Neural progenitor cell (in vitro differentiated cells): ENCODE results near the gene BMP3. TPM values are rescaled to one million over a fixed set of nuclear protein-coding genes. Genes with fewer than 3 reads are reported as not detected.

Experiments used
- DNase-seq: peaks from one replicate; pipeline ENCODE4 v3.0.0-alpha.2; 2016; ENCODE audit warnings: low spot score
- H2AFZ ChIP-seq: fragments of 200-600 bp; sonication (generic); replicated peaks from 2 replicates; pipeline ENCODE4 v1.6.1; 2016; ENCODE audit warnings: antibody characterized with exemption
- H3F3A ChIP-seq: fragments of 200-600 bp; sonication (generic); 2 replicates; pipeline ENCODE4 v1.6.1; 2016; ENCODE audit warnings: antibody characterized with exemption, low read depth
- H3K27ac ChIP-seq: fragments of 200-600 bp; sonication (generic); 2 replicates; pipeline ENCODE4 v1.5.1; 2016; ENCODE audit warnings: mild to moderate bottlenecking
- H3K27me3 ChIP-seq: fragments of 200-600 bp; sonication (generic); 2 replicates; pipeline ENCODE4 v1.6.1; 2016; ENCODE audit warnings: mild to moderate bottlenecking, moderate library complexity
- H3K36me3 ChIP-seq: fragments of 200-600 bp; sonication (generic); 2 replicates; pipeline ENCODE4 v1.5.1; 2016
- H3K4me1 ChIP-seq: fragments of 200-600 bp; sonication (generic); 2 replicates; pipeline ENCODE4 v1.6.1; 2016; ENCODE audit warnings: mixed run types
- H3K4me2 ChIP-seq: fragments of 200-600 bp; sonication (generic); 2 replicates; pipeline ENCODE4 v1.6.1; 2016
- H3K4me3 ChIP-seq: fragments of 200-600 bp; sonication (generic); 2 replicates; pipeline ENCODE4 v1.5.1; 2016
- H3K79me2 ChIP-seq: fragments of 200-600 bp; sonication (generic); 2 replicates; pipeline ENCODE4 v1.6.1; 2016; ENCODE audit warnings: low read depth
- H3K9ac ChIP-seq: fragments of 200-600 bp; sonication (generic); 2 replicates; pipeline ENCODE4 v1.6.1; 2016
- H3K9me3 ChIP-seq: fragments of 200-600 bp; sonication (generic); 2 replicates; pipeline ENCODE4 v1.5.1; 2016; ENCODE audit warnings: low read depth
- H4K20me1 ChIP-seq: fragments of 200-600 bp; sonication (generic); 2 replicates; pipeline ENCODE4 v1.6.1; 2016; ENCODE audit warnings: low read depth
- H3K27ac Mint-ChIP-seq: 3 replicates; pipeline ENCODE4 v1.8.0; 2021; ENCODE audit warnings: mixed read lengths
- H3K27me3 Mint-ChIP-seq: 2 replicates; pipeline ENCODE4 v1.8.0; 2022; ENCODE audit warnings: low read depth, mild to moderate bottlenecking, inconsistent platforms, moderate library complexity, mixed read lengths; ENCODE audit not compliant: insufficient read depth
- H3K36me3 Mint-ChIP-seq: 3 replicates; pipeline ENCODE4 v1.8.0; 2021; ENCODE audit warnings: mixed read lengths
- H3K4me1 Mint-ChIP-seq: 3 replicates; pipeline ENCODE4 v1.8.0; 2021; ENCODE audit warnings: mixed read lengths
- H3K4me3 Mint-ChIP-seq: 3 replicates; pipeline ENCODE4 v1.8.0; 2021; ENCODE audit warnings: mild to moderate bottlenecking, moderate library complexity, mixed read lengths
- H3K9me3 Mint-ChIP-seq: 3 replicates; pipeline ENCODE4 v1.8.0; 2020; ENCODE audit warnings: mixed read lengths
- EZH2 ChIP-seq: fragments of 200-600 bp; sonication (generic); IDR thresholded peaks from 2 replicates; pipeline ENCODE4 v1.6.1; 2017; ENCODE audit warnings: antibody characterized with exemption, mild to moderate bottlenecking, moderate library complexity
- EZH2phosphoT487 ChIP-seq: fragments of 200-600 bp; sonication (generic); IDR thresholded peaks from 2 replicates; pipeline ENCODE4 v1.6.1; 2017; ENCODE audit warnings: antibody characterized with exemption
- total RNA-seq: library from RNA; depleted of rRNA; stranded (reverse); fragments of >200 nt; gene quantifications from 2 replicates; pipeline ENCODE4 v1.2.3, GENCODE V29; 2015; ENCODE audit warnings: low replicate concordance
- TF ChIP-seq, protein P1 (sequence below): fragments of 200-600 bp; sonication (generic); IDR thresholded peaks from 2 replicates; pipeline ENCODE4 v1.5.1; 2017; ENCODE audit warnings: antibody characterized with exemption, mild to moderate bottlenecking

Gene BMP3
- total RNA-seq, 1 donor from 2014 or later = not detected

DNA sequence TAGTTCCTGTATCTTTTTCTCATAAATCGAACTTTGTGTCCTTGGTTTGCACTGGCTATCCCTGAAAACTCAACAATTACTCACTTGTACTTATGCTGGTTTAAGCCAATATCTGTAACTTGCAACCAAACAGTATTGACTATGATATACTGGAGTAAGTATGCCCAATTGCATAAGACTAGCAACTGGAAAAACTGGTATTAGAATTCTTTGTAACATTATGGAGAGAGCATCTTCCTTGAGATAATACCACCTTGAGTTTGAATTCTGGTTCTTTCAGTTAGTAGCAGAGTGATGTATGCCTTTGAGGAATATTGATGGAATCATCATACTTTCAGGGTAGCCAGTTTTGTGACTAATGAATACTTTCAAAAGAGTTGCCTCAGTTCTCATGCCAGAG lies 28.1 kb downstream of the BMP3 start:
- Histone ChIP-seq H3F3A (no peaks in the 10 kb centered on the region), H3K4me1 (no peaks in the 10 kb centered on the region), H3K9me3 (no peaks in the 10 kb centered on the region), H3K36me3 (no peaks in the 10 kb centered on the region), H3K27me3 (peaks cover 19% of the 10 kb centered on the region), H3K4me2 (no peak overlapping the region), H3K9ac (no peak overlapping the region), H2AFZ (no peak overlapping the region), H3K4me3 (no peak overlapping the region), H4K20me1 (no peaks in the 10 kb centered on the region), H3K27ac (no peak overlapping the region), H3K79me2 (no peaks in the 10 kb centered on the region)
- H3K36me3 Mint-ChIP-seq = no peaks in the 10 kb centered on the region
- no peak overlapping the region for H3K27ac Mint-ChIP-seq
- TF ChIP-seq, protein P1, sequence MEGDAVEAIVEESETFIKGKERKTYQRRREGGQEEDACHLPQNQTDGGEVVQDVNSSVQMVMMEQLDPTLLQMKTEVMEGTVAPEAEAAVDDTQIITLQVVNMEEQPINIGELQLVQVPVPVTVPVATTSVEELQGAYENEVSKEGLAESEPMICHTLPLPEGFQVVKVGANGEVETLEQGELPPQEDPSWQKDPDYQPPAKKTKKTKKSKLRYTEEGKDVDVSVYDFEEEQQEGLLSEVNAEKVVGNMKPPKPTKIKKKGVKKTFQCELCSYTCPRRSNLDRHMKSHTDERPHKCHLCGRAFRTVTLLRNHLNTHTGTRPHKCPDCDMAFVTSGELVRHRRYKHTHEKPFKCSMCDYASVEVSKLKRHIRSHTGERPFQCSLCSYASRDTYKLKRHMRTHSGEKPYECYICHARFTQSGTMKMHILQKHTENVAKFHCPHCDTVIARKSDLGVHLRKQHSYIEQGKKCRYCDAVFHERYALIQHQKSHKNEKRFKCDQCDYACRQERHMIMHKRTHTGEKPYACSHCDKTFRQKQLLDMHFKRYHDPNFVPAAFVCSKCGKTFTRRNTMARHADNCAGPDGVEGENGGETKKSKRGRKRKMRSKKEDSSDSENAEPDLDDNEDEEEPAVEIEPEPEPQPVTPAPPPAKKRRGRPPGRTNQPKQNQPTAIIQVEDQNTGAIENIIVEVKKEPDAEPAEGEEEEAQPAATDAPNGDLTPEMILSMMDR = no peak
- no peak for DNase-seq
- no peaks in the 10 kb centered on the region for H3K4me1 Mint-ChIP-seq
- H3K9me3 Mint-ChIP-seq = no peaks in the 10 kb centered on the region
- peaks cover 2% of the 10 kb centered on the region for H3K27me3 Mint-ChIP-seq
- no peak overlapping the region for H3K4me3 Mint-ChIP-seq

DNA sequence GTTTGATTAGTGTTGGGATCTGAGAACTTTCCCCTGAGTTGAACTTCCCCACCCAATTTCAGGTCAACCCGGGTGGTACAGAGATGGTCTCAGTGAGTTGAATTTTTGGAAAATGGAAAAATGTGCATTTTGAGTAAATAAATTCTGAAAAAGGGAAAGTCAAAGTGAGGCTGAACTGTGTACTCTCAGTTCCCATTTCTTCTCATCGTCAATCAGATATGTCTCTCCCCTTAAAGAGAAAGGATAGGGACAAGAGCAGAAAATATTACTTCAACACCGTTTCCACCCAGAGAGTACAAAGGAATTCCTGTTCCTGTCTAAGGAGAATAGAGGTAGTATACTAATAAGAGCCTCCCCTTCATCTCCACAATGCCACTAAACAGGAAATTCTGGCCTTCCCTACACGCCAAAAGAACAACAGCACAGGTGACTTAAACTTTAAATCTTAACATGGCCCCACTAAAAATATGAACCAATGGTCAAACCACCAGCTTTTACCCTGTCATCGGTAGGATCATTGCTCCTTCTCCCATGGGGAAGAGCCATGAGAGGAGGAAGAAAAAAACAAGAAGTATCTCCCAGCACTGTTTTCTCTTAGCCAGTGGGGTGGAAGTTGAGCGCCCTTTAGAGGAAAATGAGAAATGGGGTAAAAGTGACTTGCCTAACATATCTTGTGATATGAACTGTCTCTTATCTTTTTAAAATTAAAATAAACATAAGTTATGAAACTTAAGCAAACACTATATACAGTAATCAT lies 30.3 kb downstream of the BMP3 start:
- H3K27ac Mint-ChIP-seq = no peak overlapping the region
- Histone ChIP-seq H3F3A (no peaks in the 10 kb centered on the region), H3K27me3 (peaks cover 15% of the 10 kb centered on the region), H3K9ac (no peak overlapping the region), H3K9me3 (no peaks in the 10 kb centered on the region), H3K36me3 (no peaks in the 10 kb centered on the region), H3K79me2 (no peaks in the 10 kb centered on the region), H3K4me1 (no peaks in the 10 kb centered on the region), H3K4me2 (no peak overlapping the region), H3K4me3 (no peak overlapping the region), H4K20me1 (no peaks in the 10 kb centered on the region), H2AFZ (no peak overlapping the region), H3K27ac (no peak overlapping the region)
- TF ChIP-seq, protein P1 = no peak
- TF ChIP-seq EZH2 = no peak
- TF ChIP-seq EZH2phosphoT487 = no peak
- DNase-seq = no peak
- H3K27me3 Mint-ChIP-seq = no peaks in the 10 kb centered on the region
- no peaks in the 10 kb centered on the region for H3K36me3 Mint-ChIP-seq
- no peak overlapping the region for H3K4me3 Mint-ChIP-seq
- no peaks in the 10 kb centered on the region for H3K4me1 Mint-ChIP-seq
- H3K9me3 Mint-ChIP-seq = no peaks in the 10 kb centered on the region

DNA sequence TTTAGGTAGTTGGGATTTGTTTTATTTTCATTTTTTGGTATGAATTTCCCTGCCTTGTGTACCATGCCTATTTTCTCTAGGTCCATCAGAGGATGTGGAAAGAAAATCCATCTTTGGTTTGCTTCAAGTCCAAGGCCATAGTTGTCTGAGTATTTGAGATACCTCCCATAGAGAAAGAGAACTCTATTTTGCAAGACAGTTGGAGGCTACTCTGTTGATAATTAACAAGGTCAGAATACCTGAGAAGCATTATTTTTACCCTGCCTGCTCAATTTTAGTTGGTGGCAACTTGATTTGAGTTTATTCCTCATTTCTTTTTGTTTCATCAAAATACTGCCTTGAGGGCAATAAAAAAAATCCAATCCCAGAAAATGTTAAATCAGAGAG lies 30.8 kb downstream of the BMP3 start:
- Mint-ChIP-seq H3K36me3 (no peaks in the 10 kb centered on the region), H3K4me1 (no peaks in the 10 kb centered on the region), H3K4me3 (no peak overlapping the region), H3K27ac (no peak overlapping the region), H3K27me3 (no peaks in the 10 kb centered on the region), H3K9me3 (no peaks in the 10 kb centered on the region)
- H3K4me1 ChIP-seq = no peaks in the 10 kb centered on the region
- H3K4me2 ChIP-seq = no peak overlapping the region
- no peaks in the 10 kb centered on the region for H4K20me1 ChIP-seq
- H2AFZ ChIP-seq = no peak overlapping the region
- no peak overlapping the region for H3K27ac ChIP-seq
- H3F3A ChIP-seq = no peaks in the 10 kb centered on the region
- H3K79me2 ChIP-seq = no peaks in the 10 kb centered on the region
- peaks cover 15% of the 10 kb centered on the region for H3K27me3 ChIP-seq
- TF ChIP-seq, protein P1 = no peak
- no peak for TF ChIP-seq EZH2
- TF ChIP-seq EZH2phosphoT487 = no peak
- H3K36me3 ChIP-seq = no peaks in the 10 kb centered on the region
- no peak overlapping the region for H3K4me3 ChIP-seq
- no peak overlapping the region for H3K9ac ChIP-seq
- H3K9me3 ChIP-seq = no peaks in the 10 kb centered on the region
- DNase-seq = no peak
